ENCODE results near the gene FBXW7. TPM values are rescaled to one million over a fixed set of nuclear protein-coding genes. Genes with fewer than 3 reads are reported as not detected.

The FBXW7 gene
- total RNA-seq, 1 donor from 2014 or later: 21.0 TPM

DNA sequence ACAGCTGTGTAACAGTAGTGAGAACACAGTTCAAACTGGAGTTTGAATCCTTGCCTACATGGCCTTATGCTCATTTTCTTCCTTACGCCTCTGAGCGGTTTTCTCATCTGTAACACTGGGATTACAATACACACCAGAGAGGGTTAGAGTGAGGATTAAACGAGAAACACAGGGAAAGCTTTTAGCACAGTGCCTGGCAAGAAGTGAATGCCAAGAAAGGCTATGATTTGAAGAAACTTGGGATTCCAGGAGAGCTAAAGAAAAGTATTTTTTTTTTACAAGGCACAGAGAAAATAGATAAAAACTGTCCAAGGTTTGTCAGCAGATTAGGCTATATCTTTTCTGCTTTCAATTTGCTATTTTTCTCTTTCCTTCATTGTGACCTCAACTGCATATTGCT lies 246.4 kb downstream of the FBXW7 start:
- no peaks in the 10 kb centered on the region for H3K9me3 Mint-ChIP-seq (ENCODE audit: unreplicated experiment)

GRCh38 chr4:152283801-152284470 lies 252.0 kb downstream of the FBXW7 start:
- Mint-ChIP-seq H3K4me1 (ENCODE audit: unreplicated experiment) (peaks cover 2% of the 10 kb centered on the region), H3K9me3 (ENCODE audit: unreplicated experiment) (no peaks in the 10 kb centered on the region), H3K36me3 (ENCODE audit: unreplicated experiment) (no peaks in the 10 kb centered on the region), H3K27ac (ENCODE audit: unreplicated experiment) (no peak overlapping the region), H3K4me3 (ENCODE audit: unreplicated experiment) (no peak overlapping the region), H3K27me3 (ENCODE audit: unreplicated experiment) (peaks cover 34% of the 10 kb centered on the region)
- TF ChIP-seq, protein P1, sequence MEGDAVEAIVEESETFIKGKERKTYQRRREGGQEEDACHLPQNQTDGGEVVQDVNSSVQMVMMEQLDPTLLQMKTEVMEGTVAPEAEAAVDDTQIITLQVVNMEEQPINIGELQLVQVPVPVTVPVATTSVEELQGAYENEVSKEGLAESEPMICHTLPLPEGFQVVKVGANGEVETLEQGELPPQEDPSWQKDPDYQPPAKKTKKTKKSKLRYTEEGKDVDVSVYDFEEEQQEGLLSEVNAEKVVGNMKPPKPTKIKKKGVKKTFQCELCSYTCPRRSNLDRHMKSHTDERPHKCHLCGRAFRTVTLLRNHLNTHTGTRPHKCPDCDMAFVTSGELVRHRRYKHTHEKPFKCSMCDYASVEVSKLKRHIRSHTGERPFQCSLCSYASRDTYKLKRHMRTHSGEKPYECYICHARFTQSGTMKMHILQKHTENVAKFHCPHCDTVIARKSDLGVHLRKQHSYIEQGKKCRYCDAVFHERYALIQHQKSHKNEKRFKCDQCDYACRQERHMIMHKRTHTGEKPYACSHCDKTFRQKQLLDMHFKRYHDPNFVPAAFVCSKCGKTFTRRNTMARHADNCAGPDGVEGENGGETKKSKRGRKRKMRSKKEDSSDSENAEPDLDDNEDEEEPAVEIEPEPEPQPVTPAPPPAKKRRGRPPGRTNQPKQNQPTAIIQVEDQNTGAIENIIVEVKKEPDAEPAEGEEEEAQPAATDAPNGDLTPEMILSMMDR (IDR thresholded peaks at IDR 0.05): no peak
- DNase-seq (ENCODE audit: extremely low spot score, unreplicated experiment): no peak

More for the DNA sequence above, 246.4 kb downstream of the FBXW7 start:
- TF ChIP-seq, protein P1 (IDR thresholded peaks at IDR 0.05): no peak
- Mint-ChIP-seq H3K27ac (ENCODE audit: unreplicated experiment) (no peak overlapping the region), H3K4me1 (ENCODE audit: unreplicated experiment) (no peaks in the 10 kb centered on the region), H3K36me3 (ENCODE audit: unreplicated experiment) (no peaks in the 10 kb centered on the region), H3K27me3 (ENCODE audit: unreplicated experiment) (peaks cover 51% of the 10 kb centered on the region), H3K4me3 (ENCODE audit: unreplicated experiment) (no peak overlapping the region)
- no peak for DNase-seq (ENCODE audit: extremely low spot score, unreplicated experiment)

DNA sequence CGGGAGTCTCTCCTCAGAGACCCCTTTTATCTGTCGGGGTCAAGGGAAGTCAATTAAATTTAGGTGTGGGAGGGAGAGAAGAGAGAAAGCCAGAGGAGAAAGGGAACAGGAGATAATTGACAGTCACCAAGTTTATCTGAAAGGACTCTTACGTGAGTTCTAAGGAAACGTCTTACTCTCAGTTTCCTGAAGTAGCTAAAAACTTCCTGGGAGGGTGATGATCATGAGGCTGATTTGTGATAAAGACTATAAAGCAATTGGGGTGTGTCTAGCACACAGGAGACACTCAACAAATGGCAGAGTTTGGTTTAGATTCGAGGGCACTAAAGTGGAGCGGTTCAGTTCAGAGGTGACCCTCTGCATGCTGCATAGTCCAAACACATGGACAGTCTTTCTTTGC lies 254.1 kb downstream of the FBXW7 start:
- H3K9me3 Mint-ChIP-seq (ENCODE audit: unreplicated experiment): no peaks in the 10 kb centered on the region
- TF ChIP-seq, protein P1 (IDR thresholded peaks at IDR 0.05): no peak
- H3K36me3 Mint-ChIP-seq (ENCODE audit: unreplicated experiment): no peaks in the 10 kb centered on the region
- no peak overlapping the region for H3K27ac Mint-ChIP-seq (ENCODE audit: unreplicated experiment)
- peaks cover 30% of the 10 kb centered on the region for H3K27me3 Mint-ChIP-seq (ENCODE audit: unreplicated experiment)
- DNase-seq (ENCODE audit: extremely low spot score, unreplicated experiment): no peak
- no peak overlapping the region for H3K4me3 Mint-ChIP-seq (ENCODE audit: unreplicated experiment)
- peaks cover 8% of the 10 kb centered on the region for H3K4me1 Mint-ChIP-seq (ENCODE audit: unreplicated experiment)

- H3K27me3 Mint-ChIP-seq (ENCODE audit: unreplicated experiment): peaks cover 36% of the 10 kb centered on the region
- TF ChIP-seq, protein P1 (IDR thresholded peaks at IDR 0.05): no peak
- no peaks in the 10 kb centered on the region for H3K36me3 Mint-ChIP-seq (ENCODE audit: unreplicated experiment)
- no peak overlapping the region for H3K4me3 Mint-ChIP-seq (ENCODE audit: unreplicated experiment)
- no peaks in the 10 kb centered on the region for H3K9me3 Mint-ChIP-seq (ENCODE audit: unreplicated experiment)
- DNase-seq (ENCODE audit: extremely low spot score, unreplicated experiment): no peak
- no peak overlapping the region for H3K27ac Mint-ChIP-seq (ENCODE audit: unreplicated experiment)
- peaks cover 8% of the 10 kb centered on the region for H3K4me1 Mint-ChIP-seq (ENCODE audit: unreplicated experiment)
These were observed 254.7 kb downstream of the FBXW7 start for GRCh38 chr4:152281211-152281610.

DNA sequence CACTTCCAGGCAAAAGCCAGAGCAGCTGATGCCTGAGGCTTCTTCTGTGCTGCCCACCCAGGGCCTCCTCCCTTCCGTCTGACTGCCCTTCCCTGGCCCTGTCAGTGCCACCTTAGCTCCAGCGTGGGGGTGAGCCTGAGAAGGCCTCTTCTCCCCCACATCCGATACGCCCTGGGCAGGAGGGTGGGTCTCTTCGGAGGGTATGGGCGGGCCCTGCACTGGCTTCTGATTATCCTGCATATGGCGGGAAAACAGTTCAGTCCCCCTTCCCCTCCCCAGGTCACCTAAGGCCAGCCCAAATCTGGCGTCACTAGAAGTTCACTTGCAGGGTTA lies 256.7 kb downstream of the FBXW7 start:
- H3K9me3 Mint-ChIP-seq (ENCODE audit: unreplicated experiment): no peaks in the 10 kb centered on the region
- no peak overlapping the region for H3K27ac Mint-ChIP-seq (ENCODE audit: unreplicated experiment)
- TF ChIP-seq, protein P1 (IDR thresholded peaks at IDR 0.05): no peak
- H3K4me1 Mint-ChIP-seq (ENCODE audit: unreplicated experiment): peaks cover 12% of the 10 kb centered on the region
- H3K36me3 Mint-ChIP-seq (ENCODE audit: unreplicated experiment): no peaks in the 10 kb centered on the region
- H3K27me3 Mint-ChIP-seq (ENCODE audit: unreplicated experiment): peaks cover 33% of the 10 kb centered on the region
- H3K4me3 Mint-ChIP-seq (ENCODE audit: unreplicated experiment): no peak overlapping the region
- no peak for DNase-seq (ENCODE audit: extremely low spot score, unreplicated experiment)

All from osteocyte (in vitro differentiated cells).